HepG2 (cell line): ENCODE measurements around the gene TMOD3. TPM values are rescaled to one million over a fixed set of nuclear protein-coding genes. Genes with fewer than 3 reads are reported as not detected.

Experiments
- BORCS8-MEF2B ChIP-seq: sonication (generic); formaldehyde crosslinking; IDR thresholded peaks from 2 replicates; pipeline ENCODE4 v1.8.0; 2022; ENCODE audit warnings: mild to moderate bottlenecking, missing genetic modification reagents
- CBFB ChIP-seq: sonication (generic); formaldehyde crosslinking; IDR thresholded peaks from 2 replicates; pipeline ENCODE4 v1.4.0; 2020; ENCODE audit warnings: missing genetic modification reagents
- CBX5 ChIP-seq: sonication (generic); formaldehyde crosslinking; IDR thresholded peaks from 2 replicates; pipeline ENCODE4 v1.4.0; 2020; ENCODE audit warnings: missing genetic modification reagents, borderline replicate concordance
- CREM ChIP-seq, 2 experiments: sonication (generic) in 1 of 2; formaldehyde crosslinking in 1 of 2; IDR thresholded peaks; 2 replicates each; pipeline versions ENCODE4 v1.4.0 to v1.6.1; 2016 to 2020; ENCODE audit warnings: antibody characterized with exemption in 1 of 2, mild to moderate bottlenecking in 1 of 2, missing genetic modification reagents in 1 of 2
- FOSL2 ChIP-seq: sonication (generic); formaldehyde crosslinking; IDR thresholded peaks from 2 replicates; pipeline ENCODE4 v1.4.0; 2020; ENCODE audit warnings: missing genetic modification reagents
- FOXC1 ChIP-seq: sonication (generic); formaldehyde crosslinking; IDR thresholded peaks from 2 replicates; pipeline ENCODE4 v1.8.0; 2022; ENCODE audit warnings: mild to moderate bottlenecking, missing genetic modification reagents, borderline replicate concordance
- ISX ChIP-seq: sonication (generic); formaldehyde crosslinking; conservative IDR thresholded peaks from 2 replicates; pipeline ENCODE4 v1.5.0; 2020; ENCODE audit warnings: missing genetic modification reagents
- MYPOP ChIP-seq: sonication (generic); formaldehyde crosslinking; IDR thresholded peaks from 2 replicates; pipeline ENCODE4 v1.8.1; 2023; ENCODE audit warnings: mild to moderate bottlenecking, moderate library complexity, missing genetic modification reagents
- NBN ChIP-seq: fragments of 450-650 bp; conservative IDR thresholded peaks from 2 replicates; pipeline ENCODE4 v1.6.1; 2017
- NR2F6 ChIP-seq, 2 experiments: IDR thresholded peaks; 2 replicates each; pipeline ENCODE4 v1.6.1; 2016; ENCODE audit warnings: antibody characterized with exemption in 1 of 2, mild to moderate bottlenecking in 1 of 2
- ONECUT2 ChIP-seq: sonication (generic); formaldehyde crosslinking; IDR thresholded peaks from 2 replicates; pipeline ENCODE4 v1.4.0; 2020; ENCODE audit warnings: missing genetic modification reagents
- PAWR ChIP-seq: sonication (generic); formaldehyde crosslinking; IDR thresholded peaks from 2 replicates; pipeline ENCODE4 v1.4.0; 2020; ENCODE audit warnings: missing genetic modification reagents, mild to moderate bottlenecking, borderline replicate concordance
- RFX1 ChIP-seq: fragments of 450-650 bp; IDR thresholded peaks from 2 replicates; pipeline ENCODE4 v1.6.1; 2017
- SETDB1 ChIP-seq: sonication (generic); formaldehyde crosslinking; IDR thresholded peaks from 2 replicates; pipeline ENCODE4 v1.5.1; 2020; ENCODE audit warnings: missing genetic modification reagents, mild to moderate bottlenecking, borderline replicate concordance
- TAF1 ChIP-seq: sonication (generic); formaldehyde crosslinking; IDR thresholded peaks from 2 replicates; pipeline ENCODE4 v1.4.0; 2020; ENCODE audit warnings: missing genetic modification reagents
- TFDP2 ChIP-seq: sonication (generic); formaldehyde crosslinking; IDR thresholded peaks from 2 replicates; pipeline ENCODE4 v1.4.0; 2020; ENCODE audit warnings: missing genetic modification reagents
- THRA ChIP-seq: sonication (generic); formaldehyde crosslinking; IDR thresholded peaks from 2 replicates; pipeline ENCODE4 v1.4.0; 2020; ENCODE audit warnings: missing genetic modification reagents, borderline replicate concordance
- ZBTB33 ChIP-seq: sonication (generic); formaldehyde crosslinking; IDR thresholded peaks from 2 replicates; pipeline ENCODE4 v1.4.0; 2020; ENCODE audit warnings: missing genetic modification reagents
- ZMAT3 ChIP-seq: sonication (generic); formaldehyde crosslinking; conservative IDR thresholded peaks from 2 replicates; pipeline ENCODE4 v1.7.0; 2021; ENCODE audit warnings: missing genetic modification reagents
- ZNF12 ChIP-seq: sonication (generic); formaldehyde crosslinking; IDR thresholded peaks from 2 replicates; pipeline ENCODE4 v1.5.0; 2020; ENCODE audit warnings: missing genetic modification reagents
- ZNF264 ChIP-seq: sonication (generic); formaldehyde crosslinking; IDR thresholded peaks from 2 replicates; pipeline ENCODE4 v1.4.0; 2020; ENCODE audit warnings: missing genetic modification reagents
- ZNF34 ChIP-seq: sonication (generic); formaldehyde crosslinking; IDR thresholded peaks from 2 replicates; pipeline ENCODE4 v1.4.0; 2020; ENCODE audit warnings: mild to moderate bottlenecking, missing genetic modification reagents, borderline replicate concordance
- ZNF740 ChIP-seq: sonication (generic); formaldehyde crosslinking; IDR thresholded peaks from 2 replicates; pipeline ENCODE4 v1.4.0; 2020; ENCODE audit warnings: missing genetic modification reagents
- ZNF773 ChIP-seq: sonication (generic); formaldehyde crosslinking; IDR thresholded peaks from 2 replicates; pipeline ENCODE4 v1.4.0; 2020; ENCODE audit warnings: missing genetic modification reagents, borderline replicate concordance
- ZNF816 ChIP-seq: sonication (generic); formaldehyde crosslinking; IDR thresholded peaks from 2 replicates; pipeline ENCODE4 v1.8.0; 2022; ENCODE audit warnings: missing genetic modification reagents, mild to moderate bottlenecking, borderline replicate concordance
- ZSCAN9 ChIP-seq: IDR thresholded peaks from 2 replicates; pipeline ENCODE4 v1.6.1; 2016; ENCODE audit warnings: borderline replicate concordance
- polyA plus RNA-seq, 8 experiments: library from polyadenylated mRNA; depleted of rRNA in 3 of 8; stranded (reverse) in 7 of 8; unstranded in 1 of 8; fragments of >200 nt; fragmentation: Illumina TruSeq in 4 of 8; extraction: Trizol in 4 of 8; gene quantifications; 2 replicates each; pipeline versions ENCODE4 v1.2.1 to v1.2.3, GENCODE V29; 2011 to 2016; ENCODE audit warnings: low read depth in 4 of 8, missing spikeins in 1 of 8, mixed read lengths in 1 of 8; ENCODE audit not compliant: insufficient read depth in 1 of 8
- total RNA-seq, 5 experiments: library from RNA; depleted of rRNA; stranded (reverse); fragments of >200 nt; fragmentation: Illumina TruSeq; extraction: Trizol; gene quantifications; 2 replicates each; pipeline ENCODE4 v1.2.3, GENCODE V29; 2016; ENCODE audit warnings: low read depth in 1 of 5

The TMOD3 gene
- total and polyA plus RNA-seq, 2 of the 13 experiments (the other 11 are each of a cell fraction or from before 2014, with no cell fraction given), result 5.1 to 23.2 TPM

GRCh38 chr15:51907136-51907862 is 77.8 kb downstream of the TMOD3 start (continued):
- no peak for TF ChIP-seq ZBTB33 (CRISPR knock-in tag)
- no peak for TF ChIP-seq CBX5 (CRISPR knock-in tag)
- TF ChIP-seq ZNF816 (CRISPR knock-in tag), result no peak
- TF ChIP-seq FOSL2 (CRISPR knock-in tag), result peak; percentile 97
- no peak for TF ChIP-seq CREM (IDR thresholded peaks at IDR 0.05)
- TF ChIP-seq CREM (CRISPR knock-in tag; IDR thresholded peaks at IDR 0.05), result no peak
- TF ChIP-seq ISX (CRISPR knock-in tag), result no peak
- no peak for TF ChIP-seq THRA (CRISPR knock-in tag)
- no peak for TF ChIP-seq SETDB1 (CRISPR knock-in tag)
- TF ChIP-seq RFX1, result no peak
- peak; percentile 55; the same call in 1 of the 2 replicates for TF ChIP-seq CBFB (CRISPR knock-in tag)
- TF ChIP-seq ZNF740, result no peak
- no peak for TF ChIP-seq FOXC1 (CRISPR knock-in tag)
- no peak for TF ChIP-seq TFDP2 (CRISPR knock-in tag)
- no peak for TF ChIP-seq ZNF34 (CRISPR knock-in tag)
- no peak for TF ChIP-seq PAWR
- TF ChIP-seq NR2F6 (IDR thresholded peaks at IDR 0.05), result no peak
- peak; percentile 19; the same call in 1 of the 2 replicates for TF ChIP-seq NR2F6 (CRISPR knock-in tag; IDR thresholded peaks at IDR 0.05)
- TF ChIP-seq ZMAT3 (CRISPR knock-in tag), result no peak
- TF ChIP-seq MYPOP, result no peak
- no peak for TF ChIP-seq TAF1 (CRISPR knock-in tag)
- TF ChIP-seq ZSCAN9 (CRISPR knock-in tag), result no peak
- no peak for TF ChIP-seq ZNF12 (CRISPR knock-in tag)
- no peak for TF ChIP-seq NBN
- TF ChIP-seq ZNF264 (CRISPR knock-in tag), result peak; percentile 57; the same call in 1 of the 2 replicates
- TF ChIP-seq BORCS8-MEF2B (CRISPR knock-in tag), result no peak
- no peak for TF ChIP-seq ZNF773 (CRISPR knock-in tag)
- TF ChIP-seq ONECUT2 (CRISPR knock-in tag), result no peak
